Lung (tissue), 12 donors: ENCODE measurements around the gene LRRC8B. TPM values are rescaled to one million over a fixed set of nuclear protein-coding genes. Genes with fewer than 3 reads are reported as not detected.

Experiments
- ATAC-seq: fragments of 200-7000 bp; cut with Tn5 transposase; one replicate; pipeline ENCODE4 v1.9.1; 2020; ENCODE audit warnings: moderate number of reproducible peaks; ENCODE audit not compliant: insufficient read depth, low FRiP score
- DNase-seq, 3 donors: peaks; one replicate each; pipeline ENCODE4 v3.0.0-alpha.2; 2013 to 2017
- H3K27ac ChIP-seq, 2 donors: one replicate each; pipeline ENCODE4 v1.5.1; 2013; ENCODE audit warnings: mild to moderate bottlenecking in 2 of 2, moderate library complexity in 2 of 2, control low read depth in 1 of 2, inconsistent platforms in 1 of 2, low read depth in 1 of 2, low read length in 1 of 2
- H3K27me3 ChIP-seq, 3 donors: one replicate each; pipeline ENCODE4 v1.5.1; 2013; ENCODE audit warnings: low read length in 2 of 3; ENCODE audit not compliant: control insufficient read depth in 3 of 3, insufficient read depth in 3 of 3
- H3K36me3 ChIP-seq, 4 donors: one replicate each; pipeline ENCODE4 v1.5.1; 2013; ENCODE audit warnings: low read length in 4 of 4, mild to moderate bottlenecking in 1 of 4, moderate library complexity in 1 of 4; ENCODE audit not compliant: control insufficient read depth in 4 of 4, insufficient read depth in 4 of 4
- H3K4me1 ChIP-seq, 5 donors: one replicate each; pipeline ENCODE4 v1.5.1; 2013; ENCODE audit warnings: low read length in 5 of 5, mild to moderate bottlenecking in 2 of 5, moderate library complexity in 1 of 5; ENCODE audit not compliant: control insufficient read depth in 5 of 5, insufficient read depth in 5 of 5
- H3K4me3 ChIP-seq: one replicate; pipeline ENCODE4 v1.5.1; 2013; ENCODE audit warnings: mild to moderate bottlenecking, control low read depth, moderate library complexity
- H3K9ac ChIP-seq, 2 donors: one replicate each; pipeline ENCODE4 v1.5.1; 2013; ENCODE audit warnings: low read length in 2 of 2, control low read depth in 1 of 2; ENCODE audit not compliant: insufficient read depth in 1 of 2
- H3K9me3 ChIP-seq, 4 donors: one replicate each; pipeline ENCODE4 v1.5.1; 2013; ENCODE audit warnings: low read length in 3 of 4, mild to moderate bottlenecking in 1 of 4, moderate library complexity in 1 of 4; ENCODE audit not compliant: control insufficient read depth in 4 of 4, insufficient read depth in 3 of 4
- WGBS, 2 donors: extraction: QIAGEN DNeasy Blood & Tissue Kit; methylation state at CpG; one replicate each; pipeline ENCODE4 v1.1.7; 2013; 5-methylcytosine and 5-hydroxymethylcytosine counted together
- polyA plus RNA-seq, 2 donors: library from polyadenylated mRNA; stranded (reverse); fragments of 200-250 nt; gene quantifications; one replicate each; pipeline ENCODE4 v1.2.1, GENCODE V29; 2013
- total RNA-seq, 2 donors: library from RNA; depleted of rRNA in 1 of 2; stranded (reverse); fragments of >200 nt in 1 of 2; gene quantifications; one replicate each; pipeline ENCODE4 v1.2.1, GENCODE V29; 2014 to 2021
- TF ChIP-seq, protein P1 (sequence below): IDR thresholded peaks from 2 replicates; pipeline ENCODE4 v1.5.1; 2012; ENCODE audit warnings: mild to moderate bottlenecking; ENCODE audit errors: control extremely low read depth, extremely low read depth
- donor health status: control.
- donor health status: control.
- donor health status: Bipolar disorder and iron deficiency.
- donor health status: healthy.
- donor health status: DM: yes; HTN: yes; CAD: no.

LRRC8B gene
- total and polyA plus RNA-seq, 4 donors, result 4.3 to 22.8 (median 11.0) TPM

- no peaks in the 10 kb centered on the region for H3K9me3 ChIP-seq
- no peaks in the 10 kb centered on the region for H3K27me3 ChIP-seq
- 98% methylated on average over 7 of the region's 7 CpGs for WGBS, 2 donors
- no peaks in the 10 kb centered on the region for H3K4me1 ChIP-seq
- TF ChIP-seq, protein P1, sequence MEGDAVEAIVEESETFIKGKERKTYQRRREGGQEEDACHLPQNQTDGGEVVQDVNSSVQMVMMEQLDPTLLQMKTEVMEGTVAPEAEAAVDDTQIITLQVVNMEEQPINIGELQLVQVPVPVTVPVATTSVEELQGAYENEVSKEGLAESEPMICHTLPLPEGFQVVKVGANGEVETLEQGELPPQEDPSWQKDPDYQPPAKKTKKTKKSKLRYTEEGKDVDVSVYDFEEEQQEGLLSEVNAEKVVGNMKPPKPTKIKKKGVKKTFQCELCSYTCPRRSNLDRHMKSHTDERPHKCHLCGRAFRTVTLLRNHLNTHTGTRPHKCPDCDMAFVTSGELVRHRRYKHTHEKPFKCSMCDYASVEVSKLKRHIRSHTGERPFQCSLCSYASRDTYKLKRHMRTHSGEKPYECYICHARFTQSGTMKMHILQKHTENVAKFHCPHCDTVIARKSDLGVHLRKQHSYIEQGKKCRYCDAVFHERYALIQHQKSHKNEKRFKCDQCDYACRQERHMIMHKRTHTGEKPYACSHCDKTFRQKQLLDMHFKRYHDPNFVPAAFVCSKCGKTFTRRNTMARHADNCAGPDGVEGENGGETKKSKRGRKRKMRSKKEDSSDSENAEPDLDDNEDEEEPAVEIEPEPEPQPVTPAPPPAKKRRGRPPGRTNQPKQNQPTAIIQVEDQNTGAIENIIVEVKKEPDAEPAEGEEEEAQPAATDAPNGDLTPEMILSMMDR, result no peak
- no peak overlapping the region for H3K4me3 ChIP-seq
- no peak overlapping the region for H3K9ac ChIP-seq
- ATAC-seq (no peak), DNase-seq (no peak)
- peaks cover 0 to 20% (median 6%) of the 10 kb centered on the region in 4 donors for H3K36me3 ChIP-seq
- no peak overlapping the region for H3K27ac ChIP-seq
Observed at GRCh38 chr1:89580036-89580435, 55.4 kb downstream of the LRRC8B start.

DNA sequence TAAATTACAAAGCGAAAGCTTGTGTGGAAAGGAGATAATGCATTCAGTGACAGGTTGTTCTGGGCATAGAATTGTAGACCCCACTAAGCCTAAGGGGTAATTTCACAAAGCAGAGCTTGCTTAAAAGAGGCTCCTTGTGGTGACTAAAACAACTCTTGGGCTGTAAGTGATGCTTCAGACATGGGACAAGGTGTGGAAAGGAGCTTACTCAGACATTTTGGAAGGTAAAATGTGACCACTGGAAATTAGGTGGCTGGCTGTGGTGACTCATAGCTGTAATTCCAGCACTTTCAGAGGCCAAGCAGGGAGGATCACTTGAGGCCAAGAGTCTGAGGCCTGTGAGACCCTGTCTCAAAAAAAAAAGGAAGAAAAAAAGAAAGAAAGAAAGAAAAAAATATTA, 57.2 kb downstream of the LRRC8B start:
- DNase-seq (no peak), ATAC-seq (no peak)
- TF ChIP-seq, protein P1, result no peak
- Histone ChIP-seq H3K36me3 (peaks cover 0 to 18% (median 7%) of the 10 kb centered on the region in 4 donors), H3K9ac (no peak overlapping the region), H3K9me3 (no peaks in the 10 kb centered on the region), H3K4me3 (no peak overlapping the region), H3K4me1 (no peaks in the 10 kb centered on the region), H3K27ac (no peak overlapping the region), H3K27me3 (no peaks in the 10 kb centered on the region)
- WGBS, 2 donors, result 98 to 100% methylated on average over 1 of the region's 1 CpG

GRCh38 chr1:89582571-89582970, 57.9 kb downstream of the LRRC8B start:
- no peak overlapping the region for H3K27ac ChIP-seq
- 90 to 96% methylated on average over 9 of the region's 9 CpGs for WGBS, 2 donors
- no peak for ATAC-seq
- H3K9me3 ChIP-seq, result no peaks in the 10 kb centered on the region
- H3K4me1 ChIP-seq, result no peaks in the 10 kb centered on the region
- DNase-seq, result no peak
- no peak overlapping the region for H3K4me3 ChIP-seq
- no peaks in the 10 kb centered on the region for H3K27me3 ChIP-seq
- peaks cover 0 to 18% (median 8%) of the 10 kb centered on the region in 4 donors for H3K36me3 ChIP-seq
- TF ChIP-seq, protein P1, result no peak
- no peak overlapping the region for H3K9ac ChIP-seq

DNA sequence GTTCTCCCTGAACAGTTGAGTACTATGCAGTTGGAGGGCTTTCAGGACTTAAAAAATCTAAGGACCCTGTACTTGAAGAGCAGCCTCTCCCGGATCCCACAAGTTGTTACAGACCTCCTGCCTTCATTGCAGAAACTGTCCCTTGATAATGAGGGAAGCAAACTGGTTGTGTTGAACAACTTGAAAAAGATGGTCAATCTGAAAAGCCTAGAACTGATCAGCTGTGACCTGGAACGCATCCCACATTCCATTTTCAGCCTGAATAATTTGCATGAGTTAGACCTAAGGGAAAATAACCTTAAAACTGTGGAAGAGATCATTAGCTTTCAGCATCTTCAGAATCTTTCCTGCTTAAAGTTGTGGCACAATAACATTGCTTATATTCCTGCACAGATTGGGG, 59.6 kb downstream of the LRRC8B start:
- WGBS, 2 donors, result 92 to 98% methylated on average over 2 of the region's 2 CpGs
- DNase-seq (no peak), ATAC-seq (no peak)
- Histone ChIP-seq H3K27ac (no peak overlapping the region), H3K36me3 (peaks cover 0 to 18% (median 8%) of the 10 kb centered on the region in 4 donors), H3K4me1 (no peaks in the 10 kb centered on the region), H3K4me3 (no peak overlapping the region), H3K9ac (no peak overlapping the region), H3K9me3 (no peaks in the 10 kb centered on the region), H3K27me3 (no peaks in the 10 kb centered on the region)
- TF ChIP-seq, protein P1, result no peak
